ENCODE measurements around the gene TAF3. TPM values are rescaled to one million over a fixed set of nuclear protein-coding genes. Genes with fewer than 3 reads are reported as not detected.

The TAF3 gene
- total RNA-seq, 1 donor: 2.2 TPM

DNA sequence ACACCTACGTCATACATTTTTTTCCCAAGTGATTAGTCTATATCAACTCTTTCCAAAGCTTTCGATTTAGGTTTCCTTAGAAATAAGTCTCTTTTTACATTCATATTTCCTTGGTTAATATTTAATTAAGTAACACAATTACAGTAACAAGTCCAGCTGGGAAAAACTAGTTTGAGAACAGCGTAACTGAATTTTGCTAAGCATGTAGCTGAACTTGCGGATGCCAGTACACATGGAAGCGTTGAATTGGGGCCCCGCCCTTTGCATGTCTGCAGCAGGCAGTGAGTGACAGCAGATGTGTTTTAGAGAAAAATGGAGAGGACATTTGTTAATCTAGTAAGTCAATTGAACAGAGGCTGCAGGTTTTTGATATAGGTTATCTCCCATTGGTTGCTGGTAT is 72.5 kb downstream of the TAF3 start:
- no peak overlapping the region for H3K4me3 ChIP-seq (ENCODE audit: low read depth, low read length)
- TF ChIP-seq, protein P1, sequence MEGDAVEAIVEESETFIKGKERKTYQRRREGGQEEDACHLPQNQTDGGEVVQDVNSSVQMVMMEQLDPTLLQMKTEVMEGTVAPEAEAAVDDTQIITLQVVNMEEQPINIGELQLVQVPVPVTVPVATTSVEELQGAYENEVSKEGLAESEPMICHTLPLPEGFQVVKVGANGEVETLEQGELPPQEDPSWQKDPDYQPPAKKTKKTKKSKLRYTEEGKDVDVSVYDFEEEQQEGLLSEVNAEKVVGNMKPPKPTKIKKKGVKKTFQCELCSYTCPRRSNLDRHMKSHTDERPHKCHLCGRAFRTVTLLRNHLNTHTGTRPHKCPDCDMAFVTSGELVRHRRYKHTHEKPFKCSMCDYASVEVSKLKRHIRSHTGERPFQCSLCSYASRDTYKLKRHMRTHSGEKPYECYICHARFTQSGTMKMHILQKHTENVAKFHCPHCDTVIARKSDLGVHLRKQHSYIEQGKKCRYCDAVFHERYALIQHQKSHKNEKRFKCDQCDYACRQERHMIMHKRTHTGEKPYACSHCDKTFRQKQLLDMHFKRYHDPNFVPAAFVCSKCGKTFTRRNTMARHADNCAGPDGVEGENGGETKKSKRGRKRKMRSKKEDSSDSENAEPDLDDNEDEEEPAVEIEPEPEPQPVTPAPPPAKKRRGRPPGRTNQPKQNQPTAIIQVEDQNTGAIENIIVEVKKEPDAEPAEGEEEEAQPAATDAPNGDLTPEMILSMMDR (IDR thresholded peaks at IDR 0.05; ENCODE audit: insufficient read depth, low read depth, low read length): no peak
- DNase-seq (ENCODE audit: low read depth): no peak

DNA sequence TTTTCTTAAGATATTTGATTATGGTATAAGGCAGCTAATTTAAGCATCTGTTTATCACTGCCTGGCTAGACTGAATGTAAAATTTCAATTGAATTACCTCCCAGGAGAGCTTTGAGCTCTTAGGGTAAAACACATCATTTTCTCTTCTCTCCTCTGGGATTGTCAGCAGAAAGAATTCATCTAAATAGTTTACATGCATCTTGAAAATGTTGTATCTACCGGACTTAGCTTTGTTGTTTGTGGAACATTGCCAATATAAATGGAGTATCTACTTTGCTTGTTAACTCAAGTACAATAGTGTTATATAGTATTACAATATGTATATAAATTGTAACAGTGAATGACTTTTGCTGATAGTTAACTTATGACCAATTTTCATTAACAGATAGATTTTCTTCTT is 73.3 kb downstream of the TAF3 start:
- TF ChIP-seq, protein P1 (IDR thresholded peaks at IDR 0.05; ENCODE audit: insufficient read depth, low read depth, low read length): no peak
- H3K4me3 ChIP-seq (ENCODE audit: low read depth, low read length): no peak overlapping the region
- no peak for DNase-seq (ENCODE audit: low read depth)

DNA sequence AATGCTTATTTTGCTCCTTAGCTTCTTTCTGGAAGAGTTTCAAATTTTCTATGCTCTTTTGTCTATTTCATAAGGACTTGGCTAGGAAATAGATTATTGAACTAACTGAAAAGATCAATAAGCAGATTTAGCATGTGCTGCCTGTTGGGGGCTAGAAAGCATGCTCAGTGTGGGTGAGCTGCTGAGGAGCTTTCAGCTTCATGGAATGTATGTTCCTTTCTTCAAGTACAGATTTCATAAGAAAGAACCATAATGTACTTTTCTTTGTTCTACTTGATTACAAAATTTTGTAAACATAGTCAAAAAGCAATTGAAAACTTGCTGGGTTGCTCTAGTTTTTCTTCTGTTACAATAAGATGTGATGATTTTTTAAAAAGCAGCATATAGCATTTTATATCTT is 73.8 kb downstream of the TAF3 start:
- H3K4me3 ChIP-seq (ENCODE audit: low read depth, low read length): no peak overlapping the region
- no peak for DNase-seq (ENCODE audit: low read depth)
- TF ChIP-seq, protein P1 (IDR thresholded peaks at IDR 0.05; ENCODE audit: insufficient read depth, low read depth, low read length): no peak

DNA sequence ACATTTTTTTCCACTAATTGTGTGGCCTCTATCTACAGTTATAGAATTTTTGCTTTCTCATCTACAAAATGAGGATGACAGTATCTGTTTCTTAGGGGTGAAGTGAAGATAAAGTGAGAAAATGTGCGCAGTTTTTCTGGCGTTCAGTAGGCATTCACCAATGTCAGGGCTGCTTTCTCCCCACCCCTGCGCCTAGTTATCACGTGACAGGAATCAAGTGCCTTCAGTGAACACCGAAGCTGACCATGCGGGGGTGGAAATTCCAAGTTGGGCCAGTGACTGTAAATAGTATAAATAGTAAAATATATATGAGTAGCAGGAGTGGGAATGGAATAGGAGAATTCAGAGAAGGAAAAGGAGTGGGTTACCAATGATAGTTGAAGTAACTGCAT is 77.4 kb downstream of the TAF3 start:
- TF ChIP-seq, protein P1 (IDR thresholded peaks at IDR 0.05; ENCODE audit: insufficient read depth, low read depth, low read length): no peak
- no peak overlapping the region for H3K4me3 ChIP-seq (ENCODE audit: low read depth, low read length)
- DNase-seq (ENCODE audit: low read depth): no peak

DNA sequence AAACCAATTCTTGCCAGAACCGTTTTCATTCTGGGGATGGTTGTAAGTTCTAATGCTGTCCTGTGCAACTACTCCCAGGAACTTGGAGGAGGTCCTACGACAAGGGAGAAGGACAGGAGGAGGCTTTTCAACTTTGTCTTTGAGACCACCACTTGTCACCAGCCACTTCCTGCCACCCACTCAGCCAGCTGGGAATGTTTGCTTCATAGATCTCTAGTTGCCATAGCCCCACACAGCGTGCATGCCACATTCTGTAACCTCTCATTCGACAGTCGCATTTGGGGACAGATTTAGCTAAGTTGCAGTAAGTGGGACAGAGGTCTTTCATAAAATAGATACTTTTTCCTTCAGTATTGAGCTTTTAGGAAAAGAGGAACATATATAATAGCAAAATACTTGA is 78.0 kb downstream of the TAF3 start:
- TF ChIP-seq, protein P1 (IDR thresholded peaks at IDR 0.05; ENCODE audit: insufficient read depth, low read depth, low read length): no peak
- DNase-seq (ENCODE audit: low read depth): no peak

DNA sequence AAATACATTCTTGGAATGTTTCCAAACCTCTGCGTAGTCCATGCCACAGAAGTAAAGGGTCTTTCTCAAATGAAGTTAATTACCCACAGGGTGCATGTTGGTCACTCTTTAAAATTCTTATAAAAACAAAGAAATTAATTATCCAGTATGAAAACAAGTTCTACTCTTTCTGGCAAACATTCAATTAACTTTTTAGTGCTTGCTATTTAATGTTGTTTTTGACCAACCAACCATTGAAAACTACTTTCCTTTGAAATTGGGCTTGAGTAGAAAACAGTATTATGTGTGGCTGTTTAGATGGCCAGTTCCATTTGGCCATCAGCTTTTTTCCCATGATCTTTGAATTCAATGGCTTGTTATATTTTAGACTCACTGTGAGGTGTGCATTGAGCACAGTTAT is 83.0 kb downstream of the TAF3 start:
- H3K4me3 ChIP-seq (ENCODE audit: low read depth, low read length): no peak overlapping the region
- TF ChIP-seq, protein P1 (IDR thresholded peaks at IDR 0.05; ENCODE audit: insufficient read depth, low read depth, low read length): no peak
- no peak for DNase-seq (ENCODE audit: low read depth)

More for the DNA sequence above, 78.0 kb downstream of the TAF3 start:
- H3K4me3 ChIP-seq (ENCODE audit: low read depth, low read length): no peak overlapping the region

DNA sequence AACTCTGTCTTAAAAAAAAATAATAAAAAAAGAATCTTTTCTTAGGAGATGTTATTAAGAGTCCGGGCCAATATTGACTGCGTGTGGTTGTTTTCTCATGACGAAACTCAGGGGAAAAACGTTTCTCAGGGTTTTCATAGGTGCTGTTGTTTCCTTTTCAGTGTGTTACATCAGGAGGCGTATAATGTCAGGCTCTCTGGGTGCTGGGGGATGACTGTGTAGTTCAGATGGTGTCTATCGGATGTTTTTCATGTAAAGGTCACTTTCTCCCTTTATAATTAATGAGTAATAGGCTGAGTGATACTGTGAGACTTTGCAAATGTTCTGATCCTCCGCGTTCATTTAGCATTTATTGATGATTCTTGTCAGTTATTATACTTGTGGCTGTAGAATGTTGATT is 84.1 kb downstream of the TAF3 start:
- H3K4me3 ChIP-seq (ENCODE audit: low read depth, low read length): no peak overlapping the region
- TF ChIP-seq, protein P1 (IDR thresholded peaks at IDR 0.05; ENCODE audit: insufficient read depth, low read depth, low read length): no peak
- DNase-seq (ENCODE audit: low read depth): no peak

Data from fibroblast of villous mesenchyme (primary cell).